H7 (cell line): Measurements from ENCODE around the gene PRDM7. TPM values are rescaled to one million over a fixed set of nuclear protein-coding genes. Genes with fewer than 3 reads are reported as not detected.
"Not testable (repeated sequence)": the region's sequence is repeated elsewhere in the genome, so short reads cannot be mapped to it uniquely, and the experiment has no call there.

Experiments
- DNase-seq: peaks from one replicate; pipeline ENCODE4 v3.0.0; 2012
- H3K27me3 ChIP-seq: 2 replicates; pipeline ENCODE4 v1.6.0; 2011; ENCODE audit warnings: mild to moderate bottlenecking, low read length; ENCODE audit not compliant: control insufficient read depth, insufficient read depth
- H3K36me3 ChIP-seq: replicated peaks from 2 replicates; pipeline ENCODE4 v1.5.1; 2011; ENCODE audit warnings: low read length; ENCODE audit not compliant: control insufficient read depth, insufficient read depth
- H3K4me3 ChIP-seq: 2 replicates; pipeline ENCODE4 v1.5.1; 2011; ENCODE audit warnings: low read depth, mild to moderate bottlenecking, control low read depth, low read length, moderate library complexity; ENCODE audit not compliant: insufficient read depth
- total RNA-seq: library from RNA; depleted of rRNA; stranded (reverse); fragments of >200 nt; shearing (Covaris generic); gene quantifications from 2 replicates; pipeline ENCODE4 v1.2.3, GENCODE V29; 2014

The PRDM7 gene
- total RNA-seq, 1 experiment from 2014 or later = not detected

DNA sequence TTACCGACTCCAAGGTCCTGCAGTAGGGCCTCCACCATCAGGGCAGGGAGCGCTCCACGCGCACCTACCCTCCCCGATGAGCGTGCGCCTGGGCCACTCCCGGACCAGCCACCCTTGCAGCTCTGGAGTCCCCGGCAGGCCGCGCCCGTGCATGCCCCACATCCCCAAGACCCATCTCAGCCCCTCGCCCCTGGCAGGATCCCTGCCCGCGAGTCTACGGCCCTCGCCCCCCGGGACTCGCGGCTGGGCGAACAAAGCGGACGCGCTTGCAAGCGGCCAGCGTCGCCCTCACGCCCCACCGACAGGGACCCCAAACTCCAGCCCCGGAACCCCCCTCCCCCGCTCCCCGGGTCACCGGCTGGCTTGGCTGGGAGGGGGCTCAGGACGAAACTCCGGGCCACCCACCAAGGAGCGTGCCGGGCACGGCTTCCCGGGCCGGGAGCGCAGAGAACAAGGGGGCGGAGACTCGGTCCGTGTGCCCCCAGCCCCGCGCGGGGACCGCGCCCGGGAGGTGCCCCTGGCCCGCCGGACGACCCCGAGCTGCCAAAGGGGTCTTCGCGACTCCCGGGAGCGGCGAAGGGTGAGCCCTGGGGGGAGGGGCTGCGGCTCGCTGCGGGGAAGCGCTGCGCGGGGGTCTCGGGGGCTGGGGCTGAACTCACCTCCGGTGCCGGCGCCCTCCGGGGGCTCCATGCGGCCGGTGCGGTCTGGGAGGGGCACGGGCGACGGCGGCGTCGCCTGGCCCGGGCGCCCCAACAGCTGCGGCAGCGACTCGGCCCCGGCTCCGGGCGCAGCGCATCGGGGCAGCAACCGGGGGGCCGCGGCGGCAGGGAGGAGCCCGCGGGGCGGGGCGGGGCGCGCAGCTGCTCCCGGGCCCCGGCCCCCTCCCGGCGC is 58.2 kb downstream of the PRDM7 start, which contains the start of gene DBNDD1:
DBNDD1 (minus strand) TSS at position 805 of the 891 bp plus-strand sequence; CDS start at position 690, 115 bp downstream.
- Histone ChIP-seq H3K36me3 (no peaks in the 10 kb centered on the region; the same call in 1 of the 2 replicates), H3K27me3 (peaks cover 1% of the 10 kb centered on the region; the same call in 1 of the 2 replicates), H3K4me3 (peak within 1 kb of the TSS; percentile 82)
- peak; percentile 83 for DNase-seq

- H3K36me3 ChIP-seq = no peaks in the 10 kb centered on the region; the same call in 1 of the 2 replicates
- DNase-seq = no peak
- peak overlapping the region; percentile 82 for H3K4me3 ChIP-seq
- H3K27me3 ChIP-seq = peaks cover 1% of the 10 kb centered on the region; the same call in 1 of the 2 replicates
These were observed 58.9 kb downstream of the PRDM7 start for GRCh38 chr16:90018297-90018651.

DNA sequence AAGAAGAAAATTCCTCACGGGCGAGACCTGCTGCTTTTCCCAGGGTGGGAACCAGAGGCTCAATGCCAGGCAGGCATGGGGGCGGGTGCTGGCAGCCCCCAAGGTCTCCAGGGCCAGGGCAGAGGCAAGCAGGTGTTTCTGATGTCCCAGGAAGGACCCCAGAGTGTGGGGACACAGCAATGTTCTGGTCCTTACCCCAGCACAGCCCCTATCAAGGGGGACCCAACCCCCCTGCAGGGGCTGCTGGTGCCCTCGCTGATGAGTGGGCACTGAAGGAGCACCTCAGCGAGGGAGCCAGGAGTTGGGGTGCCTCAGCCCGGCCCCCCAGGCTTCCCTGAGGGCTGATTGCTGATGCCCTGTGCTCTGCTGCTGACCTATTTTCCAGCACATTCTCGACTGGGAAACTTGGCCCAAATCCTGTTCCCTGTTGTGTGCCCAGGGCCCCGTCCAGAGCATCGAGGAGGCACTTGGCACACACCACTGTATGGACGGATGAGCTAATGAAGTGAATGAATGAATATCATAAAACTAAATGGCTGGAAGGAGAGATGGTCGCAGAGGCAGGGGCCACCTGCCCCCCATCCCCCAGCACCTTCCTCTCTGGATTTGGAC is 60.7 kb downstream of the PRDM7 start:
- H3K27me3 ChIP-seq = peaks cover 1% of the 10 kb centered on the region; the same call in 1 of the 2 replicates
- no peak for DNase-seq
- no peaks in the 10 kb centered on the region; the same call in 1 of the 2 replicates for H3K36me3 ChIP-seq
- H3K4me3 ChIP-seq = no peak overlapping the region

DNA sequence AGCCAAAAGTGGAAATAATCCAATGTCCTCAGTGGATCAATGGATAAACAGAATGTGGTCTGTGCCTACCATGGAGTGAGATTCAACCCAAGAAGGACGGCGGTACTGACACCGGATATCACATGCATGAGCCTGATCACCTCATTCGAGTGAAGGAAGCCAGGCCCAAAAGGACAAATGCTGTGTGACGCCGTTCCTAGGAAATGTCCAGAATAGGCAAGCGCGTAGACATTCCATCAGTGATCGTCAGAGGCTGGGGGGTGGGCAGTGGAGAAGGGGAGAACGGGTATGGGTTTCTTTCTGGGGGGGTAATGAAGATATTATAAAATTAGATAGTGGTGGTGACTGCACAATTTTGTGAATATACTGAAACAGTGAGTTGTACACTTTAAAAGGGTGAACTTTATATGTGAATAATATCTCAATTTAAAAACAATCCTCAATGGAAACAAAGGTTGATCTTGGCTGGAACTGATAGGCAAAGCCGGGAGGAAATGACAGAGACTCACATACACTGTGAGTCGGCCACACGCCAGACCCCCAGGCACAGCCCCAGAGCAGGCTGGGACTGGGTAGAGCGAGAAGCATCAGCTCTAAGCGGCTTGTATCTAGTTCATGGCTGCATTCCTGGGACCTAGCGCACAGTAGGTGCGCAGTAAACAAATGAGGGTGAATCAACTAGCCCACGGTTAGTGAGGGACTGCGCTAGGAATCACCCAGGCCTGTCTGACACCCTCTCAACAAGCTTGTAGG is 61.4 kb downstream of the PRDM7 start:
- H3K27me3 ChIP-seq = peaks cover 1% of the 10 kb centered on the region; the same call in 1 of the 2 replicates
- H3K4me3 ChIP-seq = no peak overlapping the region
- DNase-seq = no peak
- no peaks in the 10 kb centered on the region; the same call in 1 of the 2 replicates for H3K36me3 ChIP-seq

- H3K4me3 ChIP-seq = no peak overlapping the region
- H3K27me3 ChIP-seq = no peaks in the 10 kb centered on the region; the same call in 1 of the 2 replicates
- H3K36me3 ChIP-seq = no peaks in the 10 kb centered on the region; the same call in 1 of the 2 replicates
- no peak for DNase-seq
These were observed 64.0 kb downstream of the PRDM7 start for GRCh38 chr16:90012991-90013745.

DNA sequence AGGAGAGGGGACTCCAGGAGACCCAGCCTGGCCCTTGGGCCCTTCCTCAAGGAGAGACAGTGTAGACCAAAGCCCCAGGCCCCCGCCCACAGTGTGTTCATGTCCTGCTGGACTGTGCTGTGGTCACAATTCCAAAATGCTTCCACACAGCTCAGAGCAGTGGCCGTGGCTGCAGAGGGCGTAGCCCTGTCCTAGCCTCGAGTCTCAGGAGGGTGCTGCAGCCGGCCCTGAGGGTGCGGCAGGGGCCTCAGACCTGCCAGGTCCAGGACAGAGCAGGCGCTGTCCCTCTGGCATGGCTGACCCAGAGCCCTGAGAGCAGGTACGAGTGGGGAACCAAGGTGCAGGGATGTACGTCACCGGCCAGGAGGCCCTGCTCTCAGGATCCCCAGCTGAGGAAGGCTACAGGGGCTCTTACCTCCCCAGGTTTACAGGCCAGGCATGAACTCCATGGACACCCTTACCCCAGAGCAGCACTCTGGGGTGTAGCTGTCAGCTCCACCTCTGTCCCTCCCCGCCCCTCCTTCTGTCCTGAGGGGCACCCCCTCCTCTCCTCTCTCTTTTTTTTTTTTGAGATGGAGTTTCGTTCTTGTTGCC is 65.1 kb downstream of the PRDM7 start:
- Histone ChIP-seq H3K27me3 (no peaks in the 10 kb centered on the region), H3K36me3 (no peaks in the 10 kb centered on the region; the same call in 1 of the 2 replicates), H3K4me3 (no peak overlapping the region)
- no peak for DNase-seq

DNA sequence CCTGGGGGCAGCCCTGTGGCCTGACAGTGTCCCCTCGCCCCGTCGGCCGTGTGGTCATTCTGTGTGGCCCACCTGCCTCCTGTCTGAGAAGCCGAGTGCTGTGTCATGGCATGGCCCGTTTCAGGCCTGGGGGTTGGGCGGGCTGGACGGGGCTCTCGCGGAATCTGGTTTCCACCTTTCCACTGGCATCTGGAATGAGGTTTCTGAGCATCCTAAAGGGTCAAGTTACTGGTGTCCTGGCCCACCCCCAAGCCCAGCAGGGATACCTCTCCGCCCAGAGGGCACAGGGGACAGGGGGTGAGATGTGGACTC is 65.7 kb downstream of the PRDM7 start:
- Histone ChIP-seq H3K36me3 (no peaks in the 10 kb centered on the region; the same call in 1 of the 2 replicates), H3K27me3 (no peaks in the 10 kb centered on the region), H3K4me3 (no peak overlapping the region)
- peak; percentile 50 for DNase-seq

DNA sequence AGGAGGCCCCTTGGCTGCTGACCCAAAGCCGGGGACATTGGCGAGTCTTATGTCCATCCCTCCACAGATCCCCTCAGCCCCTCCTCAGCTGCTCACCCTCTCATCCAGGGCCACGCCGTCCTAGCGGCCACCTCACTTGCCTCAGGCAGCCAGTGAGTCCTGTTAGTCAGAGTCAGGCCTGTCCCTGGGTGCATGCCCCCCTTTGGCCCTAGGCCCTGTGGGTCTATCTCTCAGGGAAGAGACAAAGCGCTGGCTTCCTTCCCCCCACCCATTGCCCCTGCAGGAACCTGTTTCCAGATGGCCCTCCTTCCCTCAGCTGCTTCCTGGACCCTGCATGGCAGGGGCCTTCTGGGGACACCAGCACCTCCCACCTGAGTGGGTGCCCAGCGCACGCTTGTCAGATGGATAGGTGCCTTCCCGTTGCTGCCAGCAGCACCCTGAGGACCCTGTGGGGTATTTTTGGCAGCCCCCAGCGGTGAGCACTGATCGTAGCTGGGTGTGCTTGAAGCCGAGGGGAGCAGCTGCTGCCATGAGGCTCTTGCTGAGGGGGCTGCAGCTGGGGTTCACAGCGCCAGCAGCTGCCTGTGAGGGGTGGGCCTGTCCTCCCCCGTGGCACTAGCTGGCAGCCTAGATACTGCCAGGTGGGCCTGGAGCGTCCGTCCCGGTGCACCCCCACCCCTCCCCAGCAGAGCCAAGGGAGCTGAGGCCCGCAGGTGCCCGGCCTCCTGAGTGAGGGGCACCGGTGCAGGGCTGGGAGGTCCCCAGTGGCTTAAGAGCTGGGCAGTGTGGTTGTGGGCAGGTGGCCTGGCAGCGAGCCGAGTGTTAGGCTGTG is 66.2 kb downstream of the PRDM7 start:
- peak; percentile 43 for DNase-seq
- Histone ChIP-seq H3K27me3 (no peaks in the 10 kb centered on the region), H3K36me3 (no peaks in the 10 kb centered on the region; the same call in 1 of the 2 replicates), H3K4me3 (no peak overlapping the region)

DNA sequence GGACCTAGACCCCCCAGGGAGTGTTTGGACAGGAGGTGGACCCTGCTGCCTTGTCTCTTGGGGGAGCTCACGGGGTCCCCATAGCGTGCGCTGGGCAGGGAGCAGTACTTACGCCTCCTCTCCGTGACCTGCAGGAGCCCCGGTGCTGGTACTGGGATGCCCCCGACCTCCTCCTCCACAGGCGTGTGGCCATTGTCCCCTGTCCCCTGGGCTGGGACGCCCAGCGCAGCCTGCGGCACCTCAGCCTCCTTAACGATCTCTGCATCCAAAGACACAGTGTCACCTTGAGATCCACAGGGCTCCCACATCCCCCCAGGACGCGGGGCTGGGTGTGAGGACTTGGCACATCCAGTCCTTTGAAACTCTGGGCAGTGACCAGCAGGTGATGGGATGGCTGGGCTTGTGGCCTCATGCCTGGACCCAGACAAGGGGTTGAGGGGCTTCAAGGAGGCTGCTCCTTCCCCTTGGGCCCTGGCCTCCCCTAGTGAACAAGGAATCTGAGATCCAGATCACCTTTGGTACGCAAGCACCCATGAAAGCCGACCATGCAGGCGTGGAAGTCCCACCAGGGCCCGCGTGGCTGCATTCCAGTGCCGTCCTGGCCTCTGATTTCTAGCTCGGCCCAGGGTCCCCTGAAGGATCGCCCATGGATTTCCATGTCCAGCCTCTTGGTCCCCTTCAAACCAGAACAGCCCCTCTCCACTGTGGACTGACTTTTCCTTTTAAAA is 67.8 kb downstream of the PRDM7 start:
- no peak overlapping the region for H3K4me3 ChIP-seq
- no peaks in the 10 kb centered on the region; the same call in 1 of the 2 replicates for H3K36me3 ChIP-seq
- H3K27me3 ChIP-seq = no peaks in the 10 kb centered on the region
- no peak for DNase-seq

DNA sequence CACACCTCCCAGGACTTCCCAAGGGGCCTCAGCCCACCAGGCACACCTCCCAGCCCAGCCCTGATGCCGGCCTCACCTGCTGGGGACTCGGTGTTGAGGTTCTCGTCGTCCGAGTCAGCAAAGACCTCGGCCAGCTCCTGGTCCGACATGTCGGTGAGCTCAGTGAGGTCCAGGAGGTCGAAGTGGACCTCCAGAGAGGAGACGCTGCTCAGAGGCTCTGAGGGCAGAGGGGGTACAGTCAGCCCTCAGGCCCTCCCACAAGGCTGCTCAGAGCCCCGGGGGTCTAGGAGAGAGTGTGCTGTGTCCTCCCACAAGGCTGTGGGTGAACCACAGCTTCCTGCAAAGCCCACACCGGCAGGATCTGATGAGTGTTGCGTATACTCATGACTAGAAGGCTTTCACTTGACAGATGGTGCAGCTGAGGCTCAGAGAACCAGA is 68.4 kb downstream of the PRDM7 start:
- Histone ChIP-seq H3K27me3 (no peaks in the 10 kb centered on the region), H3K36me3 (no peaks in the 10 kb centered on the region; the same call in 1 of the 2 replicates), H3K4me3 (no peak overlapping the region)
- DNase-seq = no peak

DNA sequence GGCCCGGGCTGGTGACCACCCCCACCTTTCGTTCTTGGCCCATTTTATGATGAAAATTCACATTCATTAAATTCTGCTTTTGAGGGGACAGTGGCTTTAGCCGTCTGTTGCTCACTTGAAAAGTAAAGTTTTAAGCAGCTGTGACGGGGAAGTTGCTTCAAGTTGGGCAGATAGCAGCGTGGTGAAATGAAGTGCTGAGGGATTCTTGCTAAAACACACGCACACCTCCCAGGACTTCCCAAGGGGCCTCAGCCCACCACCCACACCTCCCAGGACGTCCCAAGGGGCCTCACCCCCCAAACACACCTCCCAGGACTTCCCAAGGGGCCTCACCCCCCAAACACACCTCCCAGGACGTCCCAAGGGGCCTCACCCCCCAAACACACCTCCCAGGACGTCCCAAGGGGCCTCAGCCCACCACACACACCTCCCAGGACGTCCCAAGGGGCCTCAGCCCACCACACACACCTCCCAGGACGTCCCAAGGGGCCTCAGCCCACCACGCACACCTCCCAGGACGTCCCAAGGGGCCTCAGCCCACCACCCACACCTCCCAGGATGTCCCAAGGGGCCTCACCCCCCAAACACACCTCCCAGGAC is 69.4 kb downstream of the PRDM7 start:
- not testable (repeated sequence) for H3K27me3 ChIP-seq, H3K4me3 ChIP-seq, DNase-seq, H3K36me3 ChIP-seq

- no peak for DNase-seq
- Histone ChIP-seq H3K27me3 (no peaks in the 10 kb centered on the region), H3K36me3 (no peaks in the 10 kb centered on the region; the same call in 1 of the 2 replicates)
These were observed 70.1 kb downstream of the PRDM7 start for GRCh38 chr16:90007015-90007414.

More at GRCh38 chr16:90007015-90007414, 70.1 kb downstream of the PRDM7 start:
- no peak overlapping the region for H3K4me3 ChIP-seq
